ENCODE measurements around the gene NFE2L1. TPM values are rescaled to one million over a fixed set of nuclear protein-coding genes. Genes with fewer than 3 reads are reported as not detected.
A peak's percentile ranks its signal among the peaks of the same experiment; 100 is the strongest.

NFE2L1 gene
- total and polyA plus RNA-seq, 2 of the 8 experiments (the other 6 are each of a cell fraction or from before 2014, with no cell fraction given), result 140 to 143 TPM

- Histone ChIP-seq H2AFZ (ENCODE audit: low read length) (no peak overlapping the region), H3K27ac (ENCODE audit: low read depth, low read length) (no peak overlapping the region), H2AK5ac (ENCODE audit: low read depth, low read length) (no peak overlapping the region), H3K14ac (ENCODE audit: insufficient read length) (no peak overlapping the region), H3K27me3 (replicated peaks in 1 of 4; ENCODE audit: control insufficient read depth in 3 of 4, extremely low read depth in 1 of 4, insufficient read depth in 3 of 4, low read length in 3 of 4) (peaks cover 6 to 27% (median 20%) of the 10 kb centered on the region in 4 experiments), H4K20me1 (replicated peaks in 1 of 2; ENCODE audit: control insufficient read depth in 1 of 2, insufficient read depth in 2 of 2, low read length in 2 of 2) (peaks cover 0 to 3% of the 10 kb centered on the region in 2 experiments), H3K9me3 (ENCODE audit: insufficient read depth in 2 of 2, low read depth in 1 of 2, low read length in 1 of 2) (no peaks in the 10 kb centered on the region), H2BK12ac (ENCODE audit: low read depth, low read length) (no peak overlapping the region), H3K4me2 (ENCODE audit: insufficient read depth in 1 of 2, low read depth in 2 of 2, low read length in 2 of 2) (peak overlapping the region; percentile 71 to 89; a peak in 3 of 4 replicates), H4K8ac (ENCODE audit: extremely low read depth, insufficient read depth, low read length) (no peak overlapping the region), H4K5ac (ENCODE audit: insufficient read length, low read depth, low read length) (no peak overlapping the region), H2BK20ac (ENCODE audit: low read length) (no peak overlapping the region), H3K36me3 (ENCODE audit: control insufficient read depth in 2 of 4, insufficient read depth in 4 of 4, low read length in 3 of 4) (no peaks in the 10 kb centered on the region), H3K23ac (ENCODE audit: insufficient read length) (no peak overlapping the region), H3K9ac (replicated peaks in 1 of 4; ENCODE audit: extremely low read depth in 1 of 4, low read depth in 3 of 4, low read length in 3 of 4) (no peak overlapping the region), H2BK15ac (ENCODE audit: low read length) (no peak overlapping the region), H2BK5ac (ENCODE audit: low read depth, low read length) (no peak overlapping the region), H3K79me2 (ENCODE audit: control insufficient read depth in 1 of 2, insufficient read depth in 2 of 2, low read length in 2 of 2) (no peaks in the 10 kb centered on the region), H4K91ac (replicated peaks; ENCODE audit: insufficient read length, low read length) (no peak overlapping the region), H3K56ac (replicated peaks; ENCODE audit: insufficient read length, low read depth, low read length) (no peak overlapping the region), H3K18ac (ENCODE audit: extremely low read depth, low read length) (no peak overlapping the region), H3K23me2 (ENCODE audit: low read depth, low read length) (peaks cover 4% of the 10 kb centered on the region; the same call in 1 of the 2 replicates), H3K79me1 (ENCODE audit: low read depth, low read length) (no peaks in the 10 kb centered on the region), H3K4me1 (replicated peaks in 1 of 4; ENCODE audit: control insufficient read depth in 3 of 4, insufficient read depth in 4 of 4, low read length in 3 of 4) (peaks cover 2 to 7% (median 4%) of the 10 kb centered on the region in 4 experiments; a peak in 5 of 7 replicates), H3K4me3 (ENCODE audit: extremely low read depth in 1 of 4, insufficient read depth in 2 of 4, low read depth in 3 of 4, low read length in 4 of 4) (peak overlapping the region in 2 of 4 experiments; percentile 36 to 65; a peak in 5 of 8 replicates), H3K4ac (replicated peaks; ENCODE audit: insufficient read length, low read depth, low read length) (no peak overlapping the region), H2BK120ac (replicated peaks; ENCODE audit: low read depth, low read length) (no peak overlapping the region)
- TF ChIP-seq POLR2AphosphoS5 (IDR thresholded peaks at IDR 0.05; ENCODE audit: low read depth, low read length) (no peak), CREB1 (IDR thresholded peaks at IDR 0.05) (no peak), SUZ12 (IDR thresholded peaks at IDR 0.05; ENCODE audit: low read length) (peak; percentile 49; the same call in 1 of the 2 replicates)
- FAIRE-seq, result no peak
- no peak for DNase-seq (ENCODE audit: low read depth in 1 of 2, low spot score in 2 of 2)
- ChIA-PET CTCF (ENCODE audit: partially characterized antibody) (interaction anchor here (0.7 to 6.5 kb wide), 21 partner anchors 9 to 271 kb away, joined by 3 to 56 read pairs (median 7); partner anchors contain the start of genes CDK5RAP3 and NFE2L1), POLR2A (ENCODE audit: partially characterized antibody) (interaction anchor here (2.6 to 28.1 kb wide), 2 partner anchors 10 to 25 kb away, joined by 9 to 1227 read pairs; partner anchors contain the start of gene NFE2L1)
- 78% methylated on average over 6 of the region's 6 CpGs; no CpG with 5 or more reads in 1 of the 2 experiments for WGBS, 2 experiments (ENCODE audit: extremely low coverage in 1 of 2, insufficient coverage in 1 of 2, insufficient read length in 1 of 2, insufficient replicate concordance in 2 of 2, low coverage in 1 of 2, low lambda C conversion rate in 2 of 2, missing lambda C conversion rate in 1 of 2)
Measured at GRCh38 chr17:48036693-48037035, 11.5 kb upstream of the NFE2L1 start.

Measured in H1 (cell line).